Trophoblast cell (in vitro differentiated cells and primary cell): ENCODE results near the gene L3MBTL3.

Source experiments
- DNase-seq, 2 donors: peaks; one replicate each; pipeline ENCODE4 v3.0.0-alpha.2; 2016
- H2AFZ ChIP-seq: 2 replicates; pipeline ENCODE4 v1.6.1; 2013; ENCODE audit warnings: low read length, moderate library complexity, mild to moderate bottlenecking; ENCODE audit not compliant: insufficient read depth, poor library complexity
- H2AK5ac ChIP-seq: 2 replicates; pipeline ENCODE4 v1.6.1; 2013; ENCODE audit warnings: mild to moderate bottlenecking, low read length
- H2BK120ac ChIP-seq: 2 replicates; pipeline ENCODE4 v1.6.1; 2013; ENCODE audit warnings: low read length, mild to moderate bottlenecking, moderate library complexity; ENCODE audit not compliant: insufficient read depth, poor library complexity
- H2BK12ac ChIP-seq: 2 replicates; pipeline ENCODE4 v1.6.1; 2013; ENCODE audit warnings: mild to moderate bottlenecking, low read length, moderate library complexity
- H2BK5ac ChIP-seq: 2 replicates; pipeline ENCODE4 v1.6.1; 2013; ENCODE audit warnings: low read length, low read depth, moderate library complexity, mild to moderate bottlenecking; ENCODE audit not compliant: poor library complexity
- H3K14ac ChIP-seq: 2 replicates; pipeline ENCODE4 v1.6.1; 2013; ENCODE audit warnings: mild to moderate bottlenecking, low read length
- H3K18ac ChIP-seq: 2 replicates; pipeline ENCODE4 v1.6.1; 2013; ENCODE audit warnings: mild to moderate bottlenecking, low read length
- H3K23ac ChIP-seq: 2 replicates; pipeline ENCODE4 v1.6.1; 2013; ENCODE audit warnings: low read length
- H3K27ac ChIP-seq: 2 replicates; pipeline ENCODE4 v1.5.1; 2013; ENCODE audit warnings: low read depth, mild to moderate bottlenecking, inconsistent platforms, low read length, moderate library complexity
- H3K27me3 ChIP-seq: 2 replicates; pipeline ENCODE4 v1.6.1; 2013; ENCODE audit warnings: inconsistent platforms, mild to moderate bottlenecking, low read length, moderate library complexity; ENCODE audit not compliant: insufficient read depth
- H3K36me3 ChIP-seq, 2 experiments: 1 replicate in 1 of 2; 2 replicates in 1 of 2; pipeline ENCODE4 v1.6.1; 2013; ENCODE audit warnings: low read length in 2 of 2, mild to moderate bottlenecking in 2 of 2, moderate library complexity in 1 of 2; ENCODE audit not compliant: insufficient read depth in 2 of 2, control insufficient read depth in 1 of 2
- H3K4ac ChIP-seq: 2 replicates; pipeline ENCODE4 v1.6.1; 2013; ENCODE audit warnings: low read depth, mild to moderate bottlenecking, low read length, moderate library complexity
- H3K4me1 ChIP-seq, 2 experiments: 1 replicate in 1 of 2; 2 replicates in 1 of 2; pipeline ENCODE4 v1.6.1; 2013; ENCODE audit warnings: low read length in 2 of 2, mild to moderate bottlenecking in 2 of 2, moderate library complexity in 1 of 2; ENCODE audit not compliant: insufficient read depth in 2 of 2, control insufficient read depth in 1 of 2
- H3K4me2 ChIP-seq: 2 replicates; pipeline ENCODE4 v1.6.1; 2013; ENCODE audit warnings: inconsistent platforms, mild to moderate bottlenecking, low read length, moderate library complexity
- H3K4me3 ChIP-seq: 2 replicates; pipeline ENCODE4 v1.5.1; 2013; ENCODE audit warnings: mild to moderate bottlenecking, low read depth, low read length, inconsistent platforms
- H3K79me1 ChIP-seq: one replicate; pipeline ENCODE4 v1.6.1; 2013; ENCODE audit warnings: low read length
- H3K79me2 ChIP-seq: 2 replicates; pipeline ENCODE4 v1.6.1; 2013; ENCODE audit warnings: low read length, mild to moderate bottlenecking; ENCODE audit not compliant: control insufficient read depth, insufficient read depth, poor library complexity
- H3K9ac ChIP-seq: 2 replicates; pipeline ENCODE4 v1.6.1; 2013; ENCODE audit warnings: mild to moderate bottlenecking, low read length
- H3K9me3 ChIP-seq: 2 replicates; pipeline ENCODE4 v1.6.1; 2013; ENCODE audit warnings: low read depth, mild to moderate bottlenecking, control low read depth, inconsistent platforms, low read length; ENCODE audit not compliant: insufficient read depth
- H4K12ac ChIP-seq: 2 replicates; pipeline ENCODE4 v1.6.1; 2013; ENCODE audit warnings: low read depth, mild to moderate bottlenecking, low read length, moderate library complexity
- H4K8ac ChIP-seq: 2 replicates; pipeline ENCODE4 v1.6.1; 2013; ENCODE audit warnings: low read depth, mild to moderate bottlenecking, low read length, moderate library complexity
- H4K91ac ChIP-seq: one replicate; pipeline ENCODE4 v1.6.1; 2013; ENCODE audit warnings: low read depth, mild to moderate bottlenecking, low read length, moderate library complexity
- WGBS: extraction: QIAGEN DNeasy Blood & Tissue Kit; methylation state at CpG from one replicate; pipeline ENCODE4 v1.1.7; 2013; ENCODE audit warnings: missing lambda C conversion rate; ENCODE audit not compliant: insufficient read length, insufficient coverage; ENCODE audit errors: extremely low coverage; 5-methylcytosine and 5-hydroxymethylcytosine counted together

L3MBTL3 gene

DNA sequence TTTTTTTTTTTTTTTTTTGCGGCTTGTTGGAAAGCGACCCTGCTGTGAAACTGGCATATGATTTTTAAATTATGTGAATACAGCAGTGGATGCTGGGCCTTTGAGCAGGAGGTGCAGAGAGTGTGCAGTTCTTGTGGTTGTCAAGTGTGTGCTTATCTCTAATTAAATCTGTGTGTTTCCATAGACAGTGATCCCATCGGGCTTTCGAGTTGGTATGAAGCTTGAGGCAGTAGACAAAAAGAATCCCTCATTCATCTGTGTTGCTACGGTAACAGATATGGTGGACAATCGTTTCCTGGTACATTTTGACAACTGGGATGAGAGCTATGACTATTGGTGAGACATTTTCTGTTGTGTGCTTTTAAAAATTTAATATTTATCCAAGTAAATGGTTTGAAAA is 52.4 kb downstream of the L3MBTL3 start:
- Histone ChIP-seq H2BK120ac (no peak overlapping the region), H4K8ac (no peak overlapping the region), H3K23ac (no peak overlapping the region), H3K27me3 (no peaks in the 10 kb centered on the region), H4K91ac (no peak overlapping the region), H3K4me1 (no peaks in the 10 kb centered on the region), H2AK5ac (no peak overlapping the region), H2BK12ac (no peak overlapping the region), H3K18ac (no peak overlapping the region), H4K12ac (no peak overlapping the region), H3K9me3 (no peaks in the 10 kb centered on the region), H2BK5ac (no peak overlapping the region), H3K36me3 (peaks cover 2 to 4% of the 10 kb centered on the region in 2 experiments), H3K27ac (no peak overlapping the region), H3K4me2 (no peak overlapping the region), H3K4ac (no peak overlapping the region), H2AFZ (no peak overlapping the region), H3K9ac (no peak overlapping the region), H3K79me1 (no peaks in the 10 kb centered on the region), H3K79me2 (no peaks in the 10 kb centered on the region), H3K4me3 (no peak overlapping the region), H3K14ac (no peak overlapping the region)
- DNase-seq = no peak
- no CpG with 5 or more reads among the region's 6 CpGs for WGBS

DNA sequence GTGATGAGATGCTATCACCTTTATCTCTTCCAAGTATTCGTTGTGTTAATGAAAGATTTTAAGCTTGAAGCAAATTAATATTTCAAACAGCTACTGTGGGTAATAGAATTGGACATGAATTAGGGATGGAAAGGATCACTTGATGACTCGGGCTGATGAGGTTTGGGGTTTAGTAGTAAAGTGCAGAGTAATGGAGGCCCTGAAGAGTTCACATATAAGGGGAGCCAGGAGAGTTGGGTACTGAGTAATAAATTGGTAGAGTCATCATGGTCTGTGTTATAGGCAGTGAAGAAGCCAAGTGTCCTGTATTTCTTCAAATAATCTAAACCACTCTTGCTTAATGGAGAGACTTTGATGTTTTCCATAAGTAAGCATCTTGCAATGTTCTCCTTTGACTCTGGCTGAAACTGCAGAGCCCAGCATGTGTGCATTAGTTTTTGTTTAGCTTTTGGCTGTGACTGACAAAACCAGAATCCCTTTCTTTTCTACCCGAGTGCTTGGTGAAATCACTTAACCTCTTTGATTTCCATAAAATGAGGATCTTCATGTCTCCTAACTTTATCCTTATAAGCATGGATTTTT is 57.6 kb downstream of the L3MBTL3 start:
- no CpG with 5 or more reads among the region's 3 CpGs for WGBS
- H3K4ac ChIP-seq = no peak overlapping the region

DNA sequence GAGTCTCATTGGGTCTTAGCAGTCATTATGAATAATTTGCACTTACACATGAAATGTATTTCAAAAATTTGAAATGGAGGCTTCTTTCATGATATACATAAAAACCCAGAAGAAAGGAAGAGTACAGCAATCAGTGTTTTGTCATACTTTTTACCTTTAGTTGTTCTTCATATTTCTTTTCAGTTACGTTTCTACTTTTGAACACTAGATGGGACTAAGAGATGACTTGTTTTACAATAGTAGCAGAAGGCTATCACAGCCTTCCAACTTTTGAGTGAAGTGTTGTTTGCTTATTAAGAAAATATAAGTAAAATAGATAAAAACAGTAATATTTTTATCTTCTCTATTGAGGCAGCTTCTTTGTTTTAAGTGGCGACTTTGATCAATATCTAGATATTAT is 58.1 kb downstream of the L3MBTL3 start:
- H2BK12ac ChIP-seq = no peak overlapping the region
- no peak overlapping the region for H2AFZ ChIP-seq
- peak in 1 of 2 donors; percentile 5 for DNase-seq
- no CpG with 5 or more reads among the region's 2 CpGs for WGBS
- no peak overlapping the region for H3K4me3 ChIP-seq
- no peaks in the 10 kb centered on the region for H3K4me1 ChIP-seq
- no peak overlapping the region for H2BK5ac ChIP-seq
- H3K4ac ChIP-seq = no peak overlapping the region
- H2BK120ac ChIP-seq = no peak overlapping the region
- no peaks in the 10 kb centered on the region for H3K36me3 ChIP-seq
- H3K79me2 ChIP-seq = no peaks in the 10 kb centered on the region
- H3K4me2 ChIP-seq = no peak overlapping the region
- no peak overlapping the region for H3K9ac ChIP-seq
- H4K8ac ChIP-seq = no peak overlapping the region
- H3K9me3 ChIP-seq = no peaks in the 10 kb centered on the region
- H3K27me3 ChIP-seq = no peaks in the 10 kb centered on the region
- H3K79me1 ChIP-seq = no peaks in the 10 kb centered on the region
- H2AK5ac ChIP-seq = no peak overlapping the region
- H3K27ac ChIP-seq = no peak overlapping the region
- H3K23ac ChIP-seq = no peak overlapping the region
- no peak overlapping the region for H4K12ac ChIP-seq
- H3K18ac ChIP-seq = no peak overlapping the region
- H4K91ac ChIP-seq = no peak overlapping the region
- no peak overlapping the region for H3K14ac ChIP-seq

More for the DNA sequence above, 57.6 kb downstream of the L3MBTL3 start:
- no peak overlapping the region for H2BK12ac ChIP-seq
- no peak overlapping the region for H3K23ac ChIP-seq
- DNase-seq = no peak
- H3K79me2 ChIP-seq = no peaks in the 10 kb centered on the region
- no peak overlapping the region for H2BK5ac ChIP-seq
- H3K4me1 ChIP-seq = no peaks in the 10 kb centered on the region
- no peak overlapping the region for H4K8ac ChIP-seq
- no peaks in the 10 kb centered on the region for H3K79me1 ChIP-seq
- H2AK5ac ChIP-seq = no peak overlapping the region
- H4K12ac ChIP-seq = no peak overlapping the region
- H3K27me3 ChIP-seq = no peaks in the 10 kb centered on the region
- H2BK120ac ChIP-seq = no peak overlapping the region
- no peak overlapping the region for H4K91ac ChIP-seq
- H2AFZ ChIP-seq = no peak overlapping the region
- H3K4me3 ChIP-seq = no peak overlapping the region
- no peak overlapping the region for H3K18ac ChIP-seq
- H3K36me3 ChIP-seq = no peaks in the 10 kb centered on the region
- no peak overlapping the region for H3K27ac ChIP-seq
- H3K9me3 ChIP-seq = no peaks in the 10 kb centered on the region
- H3K14ac ChIP-seq = no peak overlapping the region
- H3K4me2 ChIP-seq = no peak overlapping the region
- H3K9ac ChIP-seq = no peak overlapping the region

DNA sequence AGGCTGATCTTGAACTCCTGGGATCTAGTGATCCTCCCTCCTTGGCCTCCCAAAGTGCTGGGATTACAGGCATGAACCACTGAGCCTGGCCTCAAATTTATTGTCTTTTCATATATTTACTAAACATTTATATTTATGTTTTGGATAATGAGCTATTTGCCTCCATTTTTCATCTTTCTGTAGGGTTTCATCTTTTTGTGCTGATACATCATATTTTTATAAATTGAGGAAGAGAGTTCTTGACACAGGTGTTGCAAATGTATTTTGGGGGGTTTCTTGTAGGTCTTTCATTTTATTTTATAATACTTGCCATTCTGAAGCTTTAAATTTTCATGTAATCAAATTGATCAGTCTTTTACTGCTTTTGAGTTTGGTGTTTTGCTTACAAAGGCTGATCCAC is 72.4 kb downstream of the L3MBTL3 start:
- H3K9ac ChIP-seq = no peak overlapping the region
- no peak overlapping the region for H2BK12ac ChIP-seq
- H3K79me2 ChIP-seq = no peaks in the 10 kb centered on the region
- DNase-seq = no peak
- no peak overlapping the region for H2AK5ac ChIP-seq
- no peak overlapping the region for H3K4ac ChIP-seq
- no peaks in the 10 kb centered on the region for H3K36me3 ChIP-seq
- no peaks in the 10 kb centered on the region for H3K9me3 ChIP-seq
- H3K4me1 ChIP-seq = no peaks in the 10 kb centered on the region
- H3K4me3 ChIP-seq = no peak overlapping the region
- no peak overlapping the region for H4K8ac ChIP-seq
- H3K27ac ChIP-seq = no peak overlapping the region
- H2BK5ac ChIP-seq = no peak overlapping the region
- no peak overlapping the region for H2AFZ ChIP-seq
- no peak overlapping the region for H2BK120ac ChIP-seq
- no peak overlapping the region for H4K12ac ChIP-seq
- no peak overlapping the region for H4K91ac ChIP-seq
- H3K4me2 ChIP-seq = no peak overlapping the region
- H3K27me3 ChIP-seq = no peaks in the 10 kb centered on the region
- H3K23ac ChIP-seq = no peak overlapping the region
- no peak overlapping the region for H3K14ac ChIP-seq
- H3K18ac ChIP-seq = no peak overlapping the region
- no peaks in the 10 kb centered on the region for H3K79me1 ChIP-seq
